ENCODE data around the gene CTIF. TPM values are rescaled to one million over a fixed set of nuclear protein-coding genes. Genes with fewer than 3 reads are reported as not detected.

Gene CTIF
- polyA plus RNA-seq, 1 of the 3 experiments (the other 2 are of a cell fraction) = 47.2 TPM

GRCh38 chr18:48645427-48646002 lies 106.7 kb downstream of the CTIF start:
- ChIA-PET POLR2A (no interaction called here), CTCF (interaction anchor here (0.7 kb wide), 1 partner anchor 636 kb away, joined by 3 read pairs; no protein-coding TSS in a partner anchor)
- H2AFZ ChIP-seq (ENCODE audit: low read depth) = no peak overlapping the region
- no peak for DNase-seq
- no peaks in the 10 kb centered on the region for H3K9me3 ChIP-seq
- H3F3A ChIP-seq (replicated peaks; ENCODE audit: insufficient read depth) = peaks cover 3% of the 10 kb centered on the region
- no peak overlapping the region for H3K27ac ChIP-seq (ENCODE audit: low read depth in 2 of 2, low read length in 1 of 2)
- H3K9ac ChIP-seq = no peak overlapping the region
- no peak overlapping the region for H3K4me3 ChIP-seq (ENCODE audit: low read depth in 2 of 2, low read length in 1 of 2)
- peaks cover 76% of the 10 kb centered on the region; the same call in 1 of the 2 replicates for H3K79me2 ChIP-seq (ENCODE audit: insufficient read depth)
- TF ChIP-seq MXI1 (IDR thresholded peaks at IDR 0.05; ENCODE audit: low read depth, low read length) = no peak
- TF ChIP-seq GABPA (IDR thresholded peaks at IDR 0.05; ENCODE audit: low read depth) = no peak
- no peak for TF ChIP-seq SMC3 (IDR thresholded peaks at IDR 0.05; ENCODE audit: low read depth, low read length)
- no peak for TF ChIP-seq MAX (IDR thresholded peaks at IDR 0.05; ENCODE audit: low read depth)
- no peak for TF ChIP-seq YY1 (IDR thresholded peaks at IDR 0.05; ENCODE audit: low read depth)
- TF ChIP-seq USF1 (IDR thresholded peaks at IDR 0.05; ENCODE audit: borderline replicate concordance, low read depth) = no peak
- no peak for TF ChIP-seq POLR2AphosphoS5 (IDR thresholded peaks at IDR 0.05; ENCODE audit: low read depth, low read length)
- no peak for TF ChIP-seq IRF3 (IDR thresholded peaks at IDR 0.05; ENCODE audit: low read depth, low read length)
- no peak for TF ChIP-seq FOXJ3 (CRISPR knock-in tag; IDR thresholded peaks at IDR 0.05)
- TF ChIP-seq FOSL2 (IDR thresholded peaks at IDR 0.05; ENCODE audit: borderline replicate concordance, low read depth) = no peak
- no peak for TF ChIP-seq RAD21 (IDR thresholded peaks at IDR 0.05; ENCODE audit: low read length)
- TF ChIP-seq EZH2phosphoT487 (IDR thresholded peaks at IDR 0.05; ENCODE audit: borderline replicate concordance, low read depth) = no peak
- no peak for TF ChIP-seq NRF1 (IDR thresholded peaks at IDR 0.05; ENCODE audit: low read depth, low read length)
- TF ChIP-seq RXRA (IDR thresholded peaks at IDR 0.05; ENCODE audit: borderline replicate concordance, low read depth) = no peak
- TF ChIP-seq ELF1 (IDR thresholded peaks at IDR 0.05) = no peak
- no peak for TF ChIP-seq TCF12 (IDR thresholded peaks at IDR 0.05)
- no peak for TF ChIP-seq PBX3 (IDR thresholded peaks at IDR 0.05)
- no peak for TF ChIP-seq ZBTB33 (IDR thresholded peaks at IDR 0.05; ENCODE audit: borderline replicate concordance, low read depth)
- no peak for TF ChIP-seq CHD2 (IDR thresholded peaks at IDR 0.05; ENCODE audit: low read length, partially characterized antibody)
- no peak overlapping the region for H3K4me2 ChIP-seq
- no peaks in the 10 kb centered on the region for H3K27me3 ChIP-seq (ENCODE audit: insufficient read depth)
- H3K4me1 ChIP-seq (ENCODE audit: control insufficient read depth in 1 of 2, insufficient read depth in 2 of 2, low read depth in 1 of 2, low read length in 1 of 2) = peaks cover 0 to 2% of the 10 kb centered on the region in 2 experiments; a peak in 2 of 4 replicates
- no peaks in the 10 kb centered on the region for H3K9me2 ChIP-seq
- WGBS (ENCODE audit: low lambda C conversion rate) = 61% methylated on average over 1 of the region's 10 CpGs
- peaks cover under 1% of the 10 kb centered on the region; the same call in 1 of the 2 replicates for H4K20me1 ChIP-seq (ENCODE audit: insufficient read depth)
- peaks cover 6 to 20% of the 10 kb centered on the region in 2 experiments for H3K36me3 ChIP-seq (replicated peaks in 1 of 2; ENCODE audit: control insufficient read depth in 1 of 2, insufficient read depth in 2 of 2, low read length in 1 of 2)

Measured in SK-N-SH (cell line).